GM18520 (cell line): ENCODE measurements around the gene LHFPL6.

Experiments
- ATAC-seq: cut with Tn5 transposase; IDR thresholded peaks from one replicate; pipeline ENCODE4 v1.9.1; 2021; ENCODE audit not compliant: unreplicated experiment

The LHFPL6 gene

GRCh38 chr13:39521701-39522100 lies 81.3 kb downstream of the LHFPL6 start:
- no peak for ATAC-seq

- ATAC-seq = no peak
These were observed 86.9 kb downstream of the LHFPL6 start for GRCh38 chr13:39516096-39516495.

- ATAC-seq = no peak
These were observed 87.7 kb downstream of the LHFPL6 start for GRCh38 chr13:39515224-39515714.

- ATAC-seq = no peak
These were observed 90.3 kb downstream of the LHFPL6 start for GRCh38 chr13:39512687-39513086.

GRCh38 chr13:39510316-39510695 lies 92.7 kb downstream of the LHFPL6 start:
- ATAC-seq = no peak

GRCh38 chr13:39509616-39510315 lies 93.2 kb downstream of the LHFPL6 start:
- ATAC-seq = no peak

GRCh38 chr13:39506559-39507390 lies 96.2 kb downstream of the LHFPL6 start:
- ATAC-seq = no peak

GRCh38 chr13:39505151-39505550 lies 97.8 kb downstream of the LHFPL6 start:
- ATAC-seq = no peak

- ATAC-seq = no peak
These were observed 99.9 kb downstream of the LHFPL6 start for GRCh38 chr13:39503048-39503447.

- no peak for ATAC-seq
These were observed 101.2 kb downstream of the LHFPL6 start for GRCh38 chr13:39501702-39502324.

- ATAC-seq = no peak
These were observed 103.4 kb downstream of the LHFPL6 start for GRCh38 chr13:39499604-39500003.

GRCh38 chr13:39498471-39499114 lies 104.4 kb downstream of the LHFPL6 start:
- no peak for ATAC-seq

- no peak for ATAC-seq
These were observed 106.5 kb downstream of the LHFPL6 start for GRCh38 chr13:39496506-39496905.

- no peak for ATAC-seq
These were observed 108.4 kb downstream of the LHFPL6 start for GRCh38 chr13:39494633-39495032.

GRCh38 chr13:39494006-39494405 lies 109.0 kb downstream of the LHFPL6 start:
- no peak for ATAC-seq

- no peak for ATAC-seq
These were observed 112.9 kb downstream of the LHFPL6 start for GRCh38 chr13:39490136-39490535.

- ATAC-seq = no peak
These were observed 116.2 kb downstream of the LHFPL6 start for GRCh38 chr13:39486758-39487157.

GRCh38 chr13:39485314-39485700 lies 117.7 kb downstream of the LHFPL6 start:
- no peak for ATAC-seq

GRCh38 chr13:39484506-39485313 lies 118.3 kb downstream of the LHFPL6 start:
- no peak for ATAC-seq

- ATAC-seq = no peak
These were observed 119.7 kb downstream of the LHFPL6 start for GRCh38 chr13:39483326-39483725.
